ENCODE results near the gene GJB3. TPM values are rescaled to one million over a fixed set of nuclear protein-coding genes. Genes with fewer than 3 reads are reported as not detected.

Gene GJB3
- total RNA-seq, 2 donors from 2014 or later, result 7.5 to 20.7 TPM

DNA sequence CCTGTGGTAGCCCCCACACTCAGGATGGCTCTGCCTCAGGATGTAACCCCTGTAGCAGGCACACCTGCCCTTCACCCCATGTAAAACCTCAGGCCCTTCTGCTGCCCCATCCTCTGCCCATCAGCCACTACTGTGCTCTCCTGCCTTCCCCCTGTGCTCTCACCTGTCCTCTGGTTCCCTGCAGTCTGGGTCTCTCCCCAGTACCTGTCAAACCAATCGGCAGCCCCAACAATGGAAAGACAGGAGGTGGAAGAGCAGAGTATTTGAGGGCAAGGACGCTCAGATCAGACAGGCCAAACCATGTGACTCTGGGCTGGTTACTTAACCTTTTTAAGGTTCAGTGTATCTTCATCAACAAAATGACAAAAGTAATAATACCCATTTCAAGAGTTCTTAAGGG, 47.6 kb downstream of the GJB3 start:
- Histone ChIP-seq H3K9ac (ENCODE audit: low read depth in 2 of 2, low read length in 2 of 2) (no peak overlapping the region), H3K9me3 (no peaks in the 10 kb centered on the region), H3K27ac (no peak overlapping the region), H3K4me1 (no peaks in the 10 kb centered on the region), H3K36me3 (no peaks in the 10 kb centered on the region), H3K27me3 (no peaks in the 10 kb centered on the region), H3K4me3 (no peak overlapping the region)
- TF ChIP-seq, protein P1, sequence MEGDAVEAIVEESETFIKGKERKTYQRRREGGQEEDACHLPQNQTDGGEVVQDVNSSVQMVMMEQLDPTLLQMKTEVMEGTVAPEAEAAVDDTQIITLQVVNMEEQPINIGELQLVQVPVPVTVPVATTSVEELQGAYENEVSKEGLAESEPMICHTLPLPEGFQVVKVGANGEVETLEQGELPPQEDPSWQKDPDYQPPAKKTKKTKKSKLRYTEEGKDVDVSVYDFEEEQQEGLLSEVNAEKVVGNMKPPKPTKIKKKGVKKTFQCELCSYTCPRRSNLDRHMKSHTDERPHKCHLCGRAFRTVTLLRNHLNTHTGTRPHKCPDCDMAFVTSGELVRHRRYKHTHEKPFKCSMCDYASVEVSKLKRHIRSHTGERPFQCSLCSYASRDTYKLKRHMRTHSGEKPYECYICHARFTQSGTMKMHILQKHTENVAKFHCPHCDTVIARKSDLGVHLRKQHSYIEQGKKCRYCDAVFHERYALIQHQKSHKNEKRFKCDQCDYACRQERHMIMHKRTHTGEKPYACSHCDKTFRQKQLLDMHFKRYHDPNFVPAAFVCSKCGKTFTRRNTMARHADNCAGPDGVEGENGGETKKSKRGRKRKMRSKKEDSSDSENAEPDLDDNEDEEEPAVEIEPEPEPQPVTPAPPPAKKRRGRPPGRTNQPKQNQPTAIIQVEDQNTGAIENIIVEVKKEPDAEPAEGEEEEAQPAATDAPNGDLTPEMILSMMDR (IDR thresholded peaks at IDR 0.05), result no peak
- DNase-seq, result no peak
- intact Hi-C loops (cut with DNase I), result no loop called here

DNA sequence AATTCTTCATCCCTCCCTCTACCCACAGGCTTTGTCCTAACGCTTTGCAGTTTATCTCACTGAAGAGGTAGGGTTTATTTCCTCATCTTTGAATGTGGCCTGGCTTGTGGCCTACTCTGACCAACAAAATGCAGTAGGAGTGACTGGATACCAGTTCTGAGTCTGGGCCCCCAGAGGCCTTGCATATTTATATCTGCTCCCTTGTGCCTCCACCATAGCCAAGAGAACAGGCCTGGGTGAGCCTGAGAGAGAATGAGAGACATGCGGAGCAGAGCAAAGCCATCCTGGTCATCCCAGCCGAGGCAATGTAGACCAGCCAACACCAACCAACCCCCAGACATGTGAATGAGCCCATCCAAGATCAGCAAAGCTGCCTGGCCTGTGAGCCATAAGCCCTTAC, 48.2 kb downstream of the GJB3 start:
- TF ChIP-seq, protein P1 (IDR thresholded peaks at IDR 0.05), result no peak
- Histone ChIP-seq H3K27ac (no peak overlapping the region), H3K27me3 (no peaks in the 10 kb centered on the region), H3K9me3 (no peaks in the 10 kb centered on the region), H3K4me1 (no peaks in the 10 kb centered on the region), H3K9ac (ENCODE audit: low read depth in 2 of 2, low read length in 2 of 2) (no peak overlapping the region), H3K4me3 (no peak overlapping the region), H3K36me3 (no peaks in the 10 kb centered on the region)
- intact Hi-C loops (cut with DNase I), result no loop called here
- no peak for DNase-seq

DNA sequence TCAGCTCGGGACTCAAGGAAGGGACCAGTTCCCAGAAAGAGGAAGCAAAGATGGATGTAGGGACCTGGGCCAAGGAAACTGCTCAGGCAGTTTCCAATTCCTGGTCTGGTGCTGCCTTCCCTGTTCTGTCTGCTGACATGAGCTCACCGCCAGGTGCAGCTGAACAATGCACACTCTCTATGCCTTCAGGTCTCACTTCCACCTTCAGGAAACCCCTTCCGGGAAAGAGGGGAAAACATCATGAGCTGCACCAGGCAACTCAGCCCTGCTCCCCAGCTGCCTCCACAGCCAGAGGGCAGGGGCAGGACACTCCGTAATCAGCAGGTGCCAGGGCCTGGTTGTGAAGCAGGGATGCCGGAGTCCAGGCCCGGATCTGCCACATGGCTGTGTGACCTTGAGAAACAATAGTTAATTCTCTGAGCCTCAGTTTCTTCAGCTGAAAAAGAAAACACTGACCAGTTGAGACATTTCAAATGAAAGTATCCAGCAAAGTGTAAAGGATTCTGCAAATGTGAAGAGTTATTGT, 50.8 kb downstream of the GJB3 start:
- H3K27me3 ChIP-seq, result no peaks in the 10 kb centered on the region
- no peak overlapping the region for H3K27ac ChIP-seq
- TF ChIP-seq, protein P1 (IDR thresholded peaks at IDR 0.05), result no peak
- no peak for DNase-seq
- no peaks in the 10 kb centered on the region for H3K9me3 ChIP-seq
- H3K4me3 ChIP-seq, result no peak overlapping the region
- intact Hi-C loops (cut with DNase I), result no loop called here
- no peaks in the 10 kb centered on the region for H3K4me1 ChIP-seq
- H3K9ac ChIP-seq (ENCODE audit: low read depth in 2 of 2, low read length in 2 of 2), result no peak overlapping the region
- no peaks in the 10 kb centered on the region for H3K36me3 ChIP-seq

DNA sequence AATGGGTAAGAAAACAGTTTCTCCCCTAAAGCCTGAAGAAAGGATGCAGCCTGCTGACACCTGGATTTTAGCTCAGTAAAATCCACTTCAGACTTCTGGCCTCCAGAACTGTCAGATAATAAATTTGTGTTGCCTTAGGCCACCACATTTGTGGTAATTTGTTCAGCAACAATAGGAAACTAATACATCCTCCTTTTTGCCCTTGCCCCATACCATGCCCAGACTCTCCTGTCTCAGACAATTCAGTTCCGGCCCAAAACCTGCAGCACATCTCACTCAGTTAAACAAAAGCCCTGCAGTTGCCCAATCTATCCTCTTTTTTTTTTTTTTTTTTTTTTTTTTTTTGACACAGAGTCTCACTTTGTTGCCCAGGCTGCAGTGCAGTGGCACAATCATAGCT, 52.7 kb downstream of the GJB3 start:
- no peak overlapping the region for H3K9ac ChIP-seq (ENCODE audit: low read depth in 2 of 2, low read length in 2 of 2)
- H3K4me1 ChIP-seq, result no peaks in the 10 kb centered on the region
- H3K27ac ChIP-seq, result no peak overlapping the region
- intact Hi-C loops (cut with DNase I), result no loop called here
- no peaks in the 10 kb centered on the region for H3K9me3 ChIP-seq
- TF ChIP-seq, protein P1 (IDR thresholded peaks at IDR 0.05), result no peak
- no peaks in the 10 kb centered on the region for H3K27me3 ChIP-seq
- H3K36me3 ChIP-seq, result no peaks in the 10 kb centered on the region
- no peak for DNase-seq
- no peak overlapping the region for H3K4me3 ChIP-seq

Other genes starting within 250 kb of the GJB3 start
- gene GJB5, start 26.2 kb upstream of the GJB3 start, total RNA-seq, result under 1 TPM in 1 of 2 donors, not detected in 1; 0.42 TPM
- gene GJB4, start 21.5 kb upstream of the GJB3 start, total RNA-seq, result under 1 TPM; 0.08 to 0.44 TPM
- gene GJA4, start 11.8 kb downstream of the GJB3 start, total RNA-seq, result 1 to 10 TPM; 2.3 to 3.5 TPM
- gene SMIM12, start 78.5 kb downstream of the GJB3 start, total RNA-seq, result 10 to 100 TPM; 49.6 to 55.2 TPM
- gene DLGAP3, start 148.4 kb downstream of the GJB3 start, total RNA-seq, result under 1 TPM; 0.27 to 0.54 TPM
- 10 to 100 TPM; 14.6 to 19.3 TPM for gene TMEM35B, start 204.1 kb downstream of the GJB3 start, total RNA-seq